DOHH2 (cell line): Measurements from ENCODE around the gene DHRS12.

Source experiments
- H3F3A ChIP-seq: fragments of 200-600 bp; sonication (generic), shearing (Covaris generic); 2 replicates; pipeline ENCODE4 v1.6.0; 2016; ENCODE audit warnings: antibody characterized with exemption, mild to moderate bottlenecking; ENCODE audit not compliant: control insufficient read depth, insufficient read depth
- H3K27ac ChIP-seq: fragments of 200-600 bp; sonication (generic); 2 replicates; pipeline ENCODE4 v1.5.1; 2014; ENCODE audit warnings: low read depth, mild to moderate bottlenecking, low read length, moderate library complexity
- H3K27me3 ChIP-seq: fragments of 200-600 bp; sonication (generic); 2 replicates; pipeline ENCODE4 v1.6.1; 2014; ENCODE audit warnings: mild to moderate bottlenecking, low read length, mixed read lengths; ENCODE audit not compliant: control insufficient read depth
- H3K36me3 ChIP-seq: fragments of 200-600 bp; sonication (generic); 2 replicates; pipeline ENCODE4 v1.6.1; 2014; ENCODE audit warnings: mild to moderate bottlenecking, low read length, moderate library complexity, mixed read lengths; ENCODE audit not compliant: control insufficient read depth
- H3K4me1 ChIP-seq: fragments of 200-600 bp; sonication (generic); 2 replicates; pipeline ENCODE4 v1.6.1; 2014; ENCODE audit warnings: mild to moderate bottlenecking, low read length, mixed read lengths; ENCODE audit not compliant: control insufficient read depth
- H3K4me2 ChIP-seq: fragments of 200-600 bp; sonication (generic); 2 replicates; pipeline ENCODE4 v1.6.0; 2014; ENCODE audit warnings: mild to moderate bottlenecking, low read length, moderate library complexity
- H3K4me3 ChIP-seq: fragments of 200-600 bp; sonication (generic); 2 replicates; pipeline ENCODE4 v1.5.1; 2014; ENCODE audit warnings: mild to moderate bottlenecking, low read length, mixed read lengths
- H3K79me2 ChIP-seq: fragments of 200-600 bp; sonication (generic); 2 replicates; pipeline ENCODE4 v1.6.1; 2014; ENCODE audit warnings: mild to moderate bottlenecking, low read length, mixed read lengths; ENCODE audit not compliant: control insufficient read depth
- H3K9me2 ChIP-seq: fragments of 200-600 bp; sonication (generic); replicated peaks from 2 replicates; pipeline ENCODE4 v1.6.1; 2014; ENCODE audit warnings: mild to moderate bottlenecking, low read length, mixed read lengths; ENCODE audit not compliant: control insufficient read depth
- H3K9me3 ChIP-seq: fragments of 200-600 bp; sonication (generic); 2 replicates; pipeline ENCODE4 v1.6.1; 2014; ENCODE audit warnings: antibody characterized with exemption, low read length, mixed read lengths; ENCODE audit not compliant: control insufficient read depth, insufficient read depth
- H4K20me1 ChIP-seq: fragments of 200-600 bp; sonication (generic); 2 replicates; pipeline ENCODE4 v1.6.0; 2014; ENCODE audit warnings: low read depth, mild to moderate bottlenecking, antibody characterized with exemption, low read length, moderate library complexity; ENCODE audit not compliant: control insufficient read depth, insufficient read depth
- CTCF ChIP-seq: fragments of 200-600 bp; sonication (generic); IDR thresholded peaks from one replicate; pipeline ENCODE4 v1.5.1; 2014; ENCODE audit warnings: antibody characterized with exemption, mild to moderate bottlenecking, low read depth, low read length; ENCODE audit not compliant: poor library complexity, severe bottlenecking
- EZH2phosphoT487 ChIP-seq: fragments of 200-600 bp; sonication (generic); IDR thresholded peaks from 2 replicates; pipeline ENCODE4 v1.6.1; 2017; ENCODE audit warnings: borderline replicate concordance, mild to moderate bottlenecking, antibody characterized with exemption, low read length, moderate library complexity, mixed read lengths

DHRS12 gene

GRCh38 chr13:51805925-51806324, 2.0 kb upstream of the DHRS12 start:
- no peak overlapping the region for H3K27ac ChIP-seq
- no peaks in the 10 kb centered on the region for H4K20me1 ChIP-seq
- peaks cover 38% of the 10 kb centered on the region for H3K4me1 ChIP-seq
- H3K4me2 ChIP-seq = peak overlapping the region; percentile 86; the same call in 1 of the 2 replicates
- H3K4me3 ChIP-seq = no peak overlapping the region
- H3K79me2 ChIP-seq = peaks cover 15% of the 10 kb centered on the region
- H3K9me2 ChIP-seq = no peaks in the 10 kb centered on the region
- no peaks in the 10 kb centered on the region for H3K27me3 ChIP-seq
- H3K36me3 ChIP-seq = peaks cover 3% of the 10 kb centered on the region; the same call in 1 of the 2 replicates
- TF ChIP-seq CTCF (no peak), EZH2phosphoT487 (no peak)
- no peaks in the 10 kb centered on the region for H3K9me3 ChIP-seq
- H3F3A ChIP-seq = peaks cover 15% of the 10 kb centered on the region

- Histone ChIP-seq H3K79me2 (peaks cover 15% of the 10 kb centered on the region), H3K4me3 (peak overlapping the region; percentile 73), H3K4me1 (peaks cover 33% of the 10 kb centered on the region), H3K27ac (no peak overlapping the region), H3F3A (peaks cover 15% of the 10 kb centered on the region), H3K27me3 (no peaks in the 10 kb centered on the region), H3K4me2 (peak overlapping the region; percentile 86), H3K36me3 (peaks cover 3% of the 10 kb centered on the region; the same call in 1 of the 2 replicates), H3K9me3 (no peaks in the 10 kb centered on the region), H3K9me2 (no peaks in the 10 kb centered on the region), H4K20me1 (no peaks in the 10 kb centered on the region)
- TF ChIP-seq EZH2phosphoT487 (no peak), CTCF (no peak)
These were observed 1.4 kb upstream of the DHRS12 start for GRCh38 chr13:51805313-51805712.

- H3K36me3 ChIP-seq = peaks cover 3% of the 10 kb centered on the region; the same call in 1 of the 2 replicates
- peak overlapping the region; percentile 65 for H3K27ac ChIP-seq
- H3F3A ChIP-seq = peaks cover 15% of the 10 kb centered on the region
- H3K4me1 ChIP-seq = peaks cover 33% of the 10 kb centered on the region
- peak overlapping the region; percentile 86 for H3K4me2 ChIP-seq
- peaks cover 15% of the 10 kb centered on the region for H3K79me2 ChIP-seq
- peak overlapping the region; percentile 73 for H3K4me3 ChIP-seq
- H4K20me1 ChIP-seq = no peaks in the 10 kb centered on the region
- TF ChIP-seq CTCF (no peak), EZH2phosphoT487 (no peak)
- no peaks in the 10 kb centered on the region for H3K9me2 ChIP-seq
- H3K27me3 ChIP-seq = no peaks in the 10 kb centered on the region
- H3K9me3 ChIP-seq = no peaks in the 10 kb centered on the region
These were observed 571 bp upstream of the DHRS12 start for GRCh38 chr13:51804295-51805172.
